Ascending aorta (tissue), 2 donors: Measurements from ENCODE around the gene HOXC6. TPM values are rescaled to one million over a fixed set of nuclear protein-coding genes. Genes with fewer than 3 reads are reported as not detected.

Experiments used
- DNase-seq, 2 donors: peaks; one replicate each; pipeline ENCODE4 v3.0.0-alpha.2; 2019; ENCODE audit warnings: low spot score in 2 of 2
- H3K27ac ChIP-seq, 2 donors: fragments of 200-600 bp; sonication (generic); one replicate each; pipeline ENCODE4 v1.5.1; 2016 to 2017; ENCODE audit warnings: mild to moderate bottlenecking in 1 of 2
- H3K27me3 ChIP-seq: fragments of 200-600 bp; sonication (generic); one replicate; pipeline ENCODE4 v1.5.1; 2017
- H3K36me3 ChIP-seq, 2 donors: fragments of 200-600 bp; sonication (generic); one replicate each; pipeline ENCODE4 v1.5.1; 2016
- H3K4me1 ChIP-seq, 2 donors: fragments of 200-600 bp; sonication (generic); one replicate each; pipeline ENCODE4 v1.5.1; 2016 to 2017; ENCODE audit warnings: mild to moderate bottlenecking in 1 of 2
- H3K4me3 ChIP-seq, 2 donors: fragments of 200-600 bp; sonication (generic); one replicate each; pipeline ENCODE4 v1.5.1; 2016 to 2017; ENCODE audit warnings: mild to moderate bottlenecking in 1 of 2
- H3K9me3 ChIP-seq, 2 donors: fragments of 200-600 bp; sonication (generic); one replicate each; pipeline ENCODE4 v1.5.1; 2016
- CTCF ChIP-seq, 3 experiments: fragments of 200-600 bp in 2 of 3; fragments of 450-650 bp in 1 of 3; sonication (generic) in 2 of 3; IDR thresholded peaks; one replicate each; pipeline ENCODE4 v1.5.1; 2016 to 2019; ENCODE audit warnings: antibody characterized with exemption in 3 of 3, mild to moderate bottlenecking in 1 of 3, moderate library complexity in 1 of 3
- intact Hi-C: fragments of 100-400 bp; cut with DNase I; formaldehyde crosslinking; loops from one replicate; pipeline ENCODE4 v1.15.1; 2023
- total RNA-seq: library from RNA; depleted of rRNA; stranded (reverse); fragments of >200 nt; gene quantifications from one replicate; pipeline ENCODE4 v1.1.0, GENCODE V29; 2016

Gene HOXC6
- total RNA-seq, 1 donor from 2014 or later = 7.6 TPM

- no peaks in the 10 kb centered on the region for H3K9me3 ChIP-seq
- H3K27ac ChIP-seq = peak within 1 kb of the TSS; percentile 39 to 66
- peak within 1 kb of the TSS; percentile 53 to 80 for H3K4me3 ChIP-seq
- intact Hi-C loops = no loop called here
- peaks cover 0 to 10% of the 10 kb centered on the region in 2 donors for H3K4me1 ChIP-seq
- TF ChIP-seq CTCF (IDR thresholded peaks at IDR 0.05) = no peak
- no peak for DNase-seq
- no peaks in the 10 kb centered on the region for H3K27me3 ChIP-seq
- H3K36me3 ChIP-seq = no peaks in the 10 kb centered on the region
Observed at GRCh38 chr12:54053751-54054741, 25.8 kb downstream of the HOXC6 start, which contains the start of gene HOXC4. Gene HOXC4 (plus strand): TSS chr12:54053835. CDS start chr12:54053923, 88 bp downstream.

GRCh38 chr12:54054742-54055194, 26.5 kb downstream of the HOXC6 start:
- no peaks in the 10 kb centered on the region for H3K27me3 ChIP-seq
- no peak for DNase-seq
- intact Hi-C loops = no loop called here
- peak overlapping the region; percentile 53 to 80 for H3K4me3 ChIP-seq
- H3K4me1 ChIP-seq = peaks cover 0 to 10% of the 10 kb centered on the region in 2 donors
- H3K27ac ChIP-seq = no peak overlapping the region
- TF ChIP-seq CTCF (IDR thresholded peaks at IDR 0.05) = no peak
- H3K36me3 ChIP-seq = no peaks in the 10 kb centered on the region
- no peaks in the 10 kb centered on the region for H3K9me3 ChIP-seq

- Histone ChIP-seq H3K27ac (no peak overlapping the region), H3K36me3 (no peaks in the 10 kb centered on the region), H3K9me3 (no peaks in the 10 kb centered on the region), H3K4me3 (peak overlapping the region in 1 of 2 donors; percentile 80), H3K27me3 (no peaks in the 10 kb centered on the region), H3K4me1 (peaks cover 0 to 10% of the 10 kb centered on the region in 2 donors)
- no peak for DNase-seq
- intact Hi-C loops = no loop called here
- no peak for TF ChIP-seq CTCF (IDR thresholded peaks at IDR 0.05)
Observed at GRCh38 chr12:54055552-54055951, 27.3 kb downstream of the HOXC6 start.

GRCh38 chr12:54056110-54056509, 27.9 kb downstream of the HOXC6 start:
- no peaks in the 10 kb centered on the region for H3K9me3 ChIP-seq
- H3K27ac ChIP-seq = no peak overlapping the region
- no peak for TF ChIP-seq CTCF (IDR thresholded peaks at IDR 0.05)
- H3K36me3 ChIP-seq = no peaks in the 10 kb centered on the region
- no peak overlapping the region for H3K4me3 ChIP-seq
- DNase-seq = no peak
- intact Hi-C loops = no loop called here
- H3K4me1 ChIP-seq = peaks cover 0 to 10% of the 10 kb centered on the region in 2 donors
- H3K27me3 ChIP-seq = no peaks in the 10 kb centered on the region

GRCh38 chr12:54058128-54058768, 30.0 kb downstream of the HOXC6 start:
- intact Hi-C loops = no loop called here
- no peaks in the 10 kb centered on the region for H3K9me3 ChIP-seq
- no peak overlapping the region for H3K27ac ChIP-seq
- no peaks in the 10 kb centered on the region for H3K27me3 ChIP-seq
- H3K4me1 ChIP-seq = peaks cover 0 to 4% of the 10 kb centered on the region in 2 donors
- no peaks in the 10 kb centered on the region for H3K36me3 ChIP-seq
- no peak overlapping the region for H3K4me3 ChIP-seq
- DNase-seq = no peak
- TF ChIP-seq CTCF (IDR thresholded peaks at IDR 0.05) = no peak
